DMS153 treated with DMSO at 0.1 percent for 48 hours (cell line): ENCODE data around the gene KIAA1549.
"Not testable (repeated sequence)": the region's sequence is repeated elsewhere in the genome, so short reads cannot be mapped to it uniquely, and the experiment has no call there.

Experiments
- DNase-seq: peaks from one replicate; lab custom pipeline; 2025; ENCODE audit not compliant: unreplicated experiment; lab: John Stamatoyannopoulos, UW

KIAA1549 gene

GRCh38 chr7:138981332-138982203 is at the start of gene KIAA1549:
TSS of gene KIAA1549 (minus strand) at chr7:138981389. CDS start at chr7:138981269, 120 bp downstream.
- DNase-seq, result peak; percentile 16

- no peak for DNase-seq
Observed at GRCh38 chr7:139029353-139029752, 48.2 kb upstream of the KIAA1549 start.

DNA sequence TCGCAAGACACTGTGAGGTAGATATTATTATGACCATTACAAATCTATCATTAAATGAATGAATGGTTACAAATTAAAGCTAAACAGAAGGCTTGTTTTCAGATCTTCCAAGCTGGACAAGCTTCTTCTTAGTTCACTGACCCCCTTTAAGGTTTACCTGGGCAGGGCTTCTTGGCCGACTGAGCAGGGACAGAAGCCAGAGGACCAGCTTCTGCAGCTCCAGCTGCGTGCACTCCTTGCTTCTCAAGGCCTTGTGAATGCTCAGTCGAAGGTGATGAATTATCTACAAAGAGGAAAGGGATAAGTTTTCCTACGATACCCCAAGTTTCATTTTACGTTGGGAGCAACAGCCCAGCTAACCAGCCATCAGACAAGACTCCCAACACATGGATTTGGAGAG is 45.4 kb upstream of the KIAA1549 start:
- no peak for DNase-seq

DNA sequence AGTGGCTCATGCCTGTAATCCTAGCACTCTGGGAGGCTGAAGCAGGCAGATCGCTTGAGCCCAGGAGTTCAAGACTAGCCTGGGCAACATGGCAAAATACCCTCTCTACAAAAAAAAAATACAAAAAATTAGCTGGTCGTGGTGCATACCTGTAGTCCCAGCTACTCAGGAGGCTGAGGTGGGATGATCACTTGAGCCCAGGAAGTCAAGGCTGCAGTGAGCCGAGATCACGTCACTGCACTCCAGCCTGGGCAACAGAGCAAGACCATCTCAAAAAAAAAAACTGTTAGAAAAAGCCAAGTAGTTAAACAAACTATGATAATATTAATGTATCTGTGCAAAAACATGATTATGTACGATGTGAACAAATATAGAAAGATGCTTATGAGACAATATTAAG is 44.7 kb upstream of the KIAA1549 start:
- DNase-seq, result not testable (repeated sequence)

DNA sequence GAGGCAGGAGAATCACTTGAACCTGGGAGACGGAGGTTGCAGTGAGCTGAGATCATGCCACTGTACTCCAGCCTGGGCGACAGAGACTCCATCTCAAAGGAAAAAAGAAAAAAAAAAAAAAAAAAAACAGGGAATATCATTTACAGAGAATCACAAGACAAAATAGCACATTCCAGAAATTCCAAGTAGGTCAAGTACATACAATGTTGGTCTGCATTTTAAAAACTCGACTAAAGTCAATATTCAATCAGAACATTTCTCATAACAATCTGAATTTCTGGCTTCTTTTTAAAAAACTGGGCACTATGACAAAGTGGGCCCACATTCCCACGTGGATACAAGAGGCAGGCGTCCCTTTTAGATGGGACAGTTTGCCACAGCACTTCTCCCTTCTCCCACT is 41.9 kb upstream of the KIAA1549 start:
- no peak for DNase-seq

DNA sequence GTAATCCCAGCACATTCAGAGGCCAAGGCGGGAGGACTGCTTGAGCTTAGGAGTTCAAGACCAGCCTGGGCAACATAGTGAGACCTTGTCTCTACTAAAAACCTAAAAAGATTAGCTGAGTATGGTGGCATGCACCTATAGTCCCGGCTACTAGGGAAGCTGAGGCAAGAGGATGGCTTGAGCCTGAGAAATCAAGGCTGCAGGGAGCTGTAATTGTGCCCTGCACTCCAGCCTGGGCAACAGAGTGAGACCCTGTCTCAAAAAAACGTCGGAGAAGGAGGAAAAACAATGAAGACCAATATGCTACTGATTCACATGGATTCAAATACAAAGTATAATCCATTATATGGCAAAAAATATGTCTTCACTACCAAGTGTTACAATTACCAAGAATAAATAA is 41.1 kb upstream of the KIAA1549 start:
- DNase-seq, result no peak

- DNase-seq, result no peak
Observed at GRCh38 chr7:139018910-139019309, 37.7 kb upstream of the KIAA1549 start.

DNA sequence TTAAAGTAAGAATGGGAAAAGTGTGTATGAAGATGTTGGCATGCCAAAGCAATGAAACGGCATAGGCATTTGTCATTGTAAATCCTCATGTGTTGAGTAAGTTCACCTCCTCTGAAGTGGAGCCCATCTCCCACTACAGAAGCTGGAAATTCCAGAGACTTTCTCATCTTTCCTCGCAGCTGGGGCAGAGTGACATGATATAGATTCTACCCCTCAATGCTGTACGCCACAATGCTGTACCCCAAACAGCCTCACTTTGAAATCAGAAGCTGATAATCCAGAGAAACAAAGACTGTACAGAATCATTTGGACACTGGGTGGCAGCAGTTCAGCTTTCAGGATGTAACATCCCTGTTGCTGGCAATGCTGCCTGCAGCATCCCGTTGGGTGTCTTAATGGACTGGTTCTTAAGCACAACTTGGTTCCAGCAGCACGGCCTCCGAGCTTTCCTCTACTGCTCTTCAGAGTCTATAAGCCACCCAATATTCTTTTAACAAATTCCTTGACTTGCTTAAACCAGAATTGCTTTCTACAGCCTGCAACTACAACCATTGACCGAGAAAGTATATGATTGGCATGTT is 35.8 kb upstream of the KIAA1549 start:
- peak; percentile 32 for DNase-seq

DNA sequence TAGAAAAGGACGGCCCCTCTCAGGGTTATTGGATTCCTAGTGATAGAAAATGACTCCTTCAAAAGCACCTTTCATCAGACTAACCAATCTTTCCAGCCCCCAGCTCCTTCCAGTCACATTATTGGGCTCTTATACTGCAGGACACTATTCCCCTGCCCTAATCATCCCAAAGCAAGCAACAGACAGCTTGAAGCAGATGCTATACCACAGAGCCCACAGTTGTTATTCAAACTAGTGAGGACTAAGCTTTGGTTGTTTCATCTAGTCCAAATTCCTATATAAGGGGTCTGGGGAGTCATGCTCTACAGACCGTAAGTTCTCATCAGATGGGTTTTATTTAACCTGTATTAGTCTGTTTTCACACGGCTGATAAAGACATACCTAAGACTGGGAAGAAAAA is 30.2 kb upstream of the KIAA1549 start:
- no peak for DNase-seq

DNA sequence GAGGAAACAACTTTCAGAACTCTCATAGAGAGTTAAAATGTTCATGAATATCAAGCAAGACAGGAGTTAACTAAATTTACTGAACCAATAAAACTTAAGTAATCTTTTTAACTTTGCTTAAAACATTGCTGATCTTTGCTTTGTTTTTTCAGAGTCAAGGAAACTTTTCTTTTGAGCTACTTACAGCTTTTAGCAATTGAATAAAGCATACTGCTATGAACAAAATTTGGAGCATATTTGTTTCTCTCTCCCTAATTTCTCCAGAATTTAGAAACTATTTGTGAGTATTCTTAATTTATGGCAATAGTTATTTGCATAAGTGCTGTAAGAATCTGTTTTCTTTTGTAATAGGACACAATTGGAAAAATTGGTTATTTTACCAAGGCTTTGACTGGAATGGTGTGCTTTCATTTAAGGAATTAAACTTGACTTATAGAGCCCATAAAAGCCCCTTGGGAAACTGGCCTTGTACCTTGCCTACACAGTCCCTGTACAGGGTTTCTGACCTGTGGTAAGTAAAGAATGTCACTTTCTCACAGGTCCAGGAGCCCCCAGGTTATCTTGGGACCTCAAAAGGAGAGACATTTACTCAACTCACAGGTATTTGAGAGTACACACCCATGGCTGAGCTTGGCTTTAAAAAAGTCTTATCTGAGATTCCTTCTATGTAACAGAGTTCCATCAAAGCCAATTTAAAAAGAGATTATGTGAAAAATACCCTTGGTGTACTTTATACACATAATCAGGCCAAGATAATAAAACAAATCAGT is 23.3 kb upstream of the KIAA1549 start:
- no peak for DNase-seq

- no peak for DNase-seq
Observed at GRCh38 chr7:138999414-138999813, 18.2 kb upstream of the KIAA1549 start.

- no peak for DNase-seq
Observed at GRCh38 chr7:138992052-138992531, 10.9 kb upstream of the KIAA1549 start.

DNA sequence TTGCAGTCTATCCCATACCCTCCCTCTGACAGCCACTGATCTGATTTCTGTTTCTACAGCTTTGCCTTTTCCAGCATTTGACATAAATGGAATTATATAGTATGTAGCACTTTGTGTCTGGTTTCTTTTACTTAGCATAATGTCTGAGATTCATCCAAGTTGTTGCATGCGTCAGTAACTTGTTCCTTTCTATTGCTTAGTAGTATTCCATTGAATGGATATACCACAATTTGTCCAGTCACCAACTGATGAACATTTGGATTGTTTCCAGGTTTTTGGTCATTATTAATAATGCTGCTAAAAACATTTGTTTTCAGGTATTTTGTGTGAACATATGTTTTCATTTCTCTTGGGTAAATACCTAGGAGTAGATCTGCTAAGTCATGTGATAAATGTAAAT is 6.5 kb upstream of the KIAA1549 start:
- DNase-seq, result no peak

GRCh38 chr7:138982204-138982623 is 1.0 kb upstream of the KIAA1549 start:
- DNase-seq, result no peak

GRCh38 chr7:138980563-138981291 is 462 bp downstream of the KIAA1549 start:
- no peak for DNase-seq

- peak; percentile 12 for DNase-seq
Observed at GRCh38 chr7:138979988-138980562, 1.1 kb downstream of the KIAA1549 start.

DNA sequence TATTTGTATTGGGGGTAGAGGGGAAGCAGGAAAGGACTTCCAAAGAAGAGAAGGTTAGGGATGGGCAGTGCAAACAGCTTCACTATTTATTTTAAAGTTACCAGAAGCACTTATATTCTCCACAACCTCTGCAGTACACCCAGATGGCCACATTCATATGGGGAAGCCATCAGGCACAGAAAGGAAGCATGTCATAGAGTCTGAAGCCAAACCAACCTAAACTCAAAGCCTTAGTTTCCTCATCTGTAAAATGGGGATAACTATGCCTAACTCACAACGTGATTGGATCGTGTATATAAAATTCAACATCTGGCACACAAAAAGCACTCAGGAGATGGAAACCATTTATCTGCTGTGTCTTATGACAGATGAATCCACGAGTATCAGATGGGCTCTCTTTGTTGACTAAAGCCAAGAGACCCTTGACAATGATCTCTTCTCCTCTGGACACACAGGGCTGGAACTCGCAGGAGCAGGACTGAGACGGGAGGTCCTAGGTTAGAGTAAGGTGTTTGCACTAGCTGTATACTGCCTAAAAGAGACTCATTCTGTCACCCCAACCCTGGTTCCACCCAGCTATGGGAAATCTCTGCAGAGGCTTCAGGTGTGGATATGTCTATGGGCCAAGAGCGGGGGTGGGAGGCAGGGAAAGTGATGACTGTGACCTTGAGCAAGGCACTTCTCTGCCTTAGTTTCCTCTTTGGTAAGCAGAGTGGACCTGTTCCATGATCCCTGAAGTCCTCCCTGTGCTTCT is 1.8 kb downstream of the KIAA1549 start:
- DNase-seq, result no peak

DNA sequence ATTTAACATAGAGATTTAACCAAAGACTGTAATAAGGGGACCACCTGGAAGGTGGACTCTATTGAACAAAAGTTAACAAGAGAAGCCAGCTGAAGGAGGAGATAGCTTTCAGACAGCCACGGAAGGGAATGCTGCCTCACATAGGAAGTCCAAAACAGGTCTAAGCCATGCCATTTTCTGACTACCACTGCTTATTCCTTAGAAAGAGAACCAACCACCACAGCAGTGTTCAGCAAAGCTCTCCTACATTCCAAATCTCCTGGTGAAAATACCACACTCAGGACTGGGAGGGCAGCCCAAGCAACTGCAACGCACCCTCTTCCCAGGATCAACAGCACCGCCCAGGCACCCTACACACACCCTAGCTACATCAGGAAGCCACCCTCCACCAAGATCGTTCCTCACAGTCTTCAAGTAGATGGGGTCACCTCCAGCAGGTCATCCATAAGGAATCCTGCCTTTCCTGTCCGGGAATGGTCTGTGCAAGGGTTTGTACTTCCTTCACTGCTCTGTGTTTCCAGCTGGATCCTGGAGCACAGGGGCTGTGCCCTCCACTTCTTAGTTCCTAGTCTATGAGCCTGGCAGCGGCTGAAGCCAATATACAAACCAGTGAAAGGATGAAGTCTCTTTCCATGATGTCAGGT is 2.5 kb downstream of the KIAA1549 start:
- no peak for DNase-seq

GRCh38 chr7:138976161-138976560 is 5.0 kb downstream of the KIAA1549 start:
- DNase-seq, result not testable (repeated sequence)
